ENCODE data around the gene F5.

The F5 gene

GRCh38 chr1:169513208-169513607 is 73.1 kb downstream of the F5 start:
- H3K36me3 ChIP-seq (ENCODE audit: control insufficient read depth, insufficient read depth, low read length), result no peaks in the 10 kb centered on the region
- H3K27me3 ChIP-seq (replicated peaks; ENCODE audit: control insufficient read depth, insufficient read depth, low read length), result no peaks in the 10 kb centered on the region
- DNase-seq (ENCODE audit: extremely low read depth, insufficient read length), result no peak
- TF ChIP-seq CTCF (IDR thresholded peaks at IDR 0.05; ENCODE audit: insufficient read depth, low read length, poor library complexity, severe bottlenecking), result no peak
- H3K4me3 ChIP-seq (replicated peaks; ENCODE audit: low read depth, low read length), result no peak overlapping the region

DNA sequence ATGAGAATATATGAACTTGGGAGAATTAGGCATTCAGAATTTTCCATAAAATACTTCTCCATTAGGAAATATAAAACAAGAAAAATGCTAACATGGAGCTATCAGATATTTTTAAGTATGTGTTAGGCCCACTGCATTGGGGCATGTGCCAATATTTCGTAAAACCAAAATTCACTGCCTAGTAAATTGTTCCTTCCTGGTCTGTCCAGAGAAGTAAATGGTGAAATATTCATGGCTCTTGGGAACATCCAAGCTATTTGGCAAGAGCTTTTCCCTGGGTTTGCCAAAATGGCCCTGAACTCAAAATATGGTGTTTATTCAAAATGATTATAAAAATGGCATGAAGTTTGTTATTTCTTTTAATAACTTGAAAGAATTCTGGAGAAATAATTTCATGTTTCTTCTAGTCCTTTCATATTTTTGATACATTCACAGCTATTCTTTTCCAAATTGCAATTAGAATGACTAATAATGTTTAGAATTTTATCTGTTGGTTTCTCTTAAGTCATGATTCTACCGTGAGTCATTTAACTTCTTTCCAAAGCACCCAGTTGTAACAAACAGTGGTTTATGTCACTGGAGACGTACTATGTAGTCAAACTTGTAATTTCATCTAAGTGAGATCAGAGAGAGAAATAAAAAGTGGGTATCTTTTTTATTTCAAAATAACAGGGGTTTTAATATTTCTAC is 74.8 kb downstream of the F5 start:
- no peaks in the 10 kb centered on the region for H3K36me3 ChIP-seq (ENCODE audit: control insufficient read depth, insufficient read depth, low read length)
- H3K27me3 ChIP-seq (replicated peaks; ENCODE audit: control insufficient read depth, insufficient read depth, low read length), result no peaks in the 10 kb centered on the region
- H3K4me3 ChIP-seq (replicated peaks; ENCODE audit: low read depth, low read length), result no peak overlapping the region
- DNase-seq (ENCODE audit: extremely low read depth, insufficient read length), result no peak
- no peak for TF ChIP-seq CTCF (IDR thresholded peaks at IDR 0.05; ENCODE audit: insufficient read depth, low read length, poor library complexity, severe bottlenecking)

DNA sequence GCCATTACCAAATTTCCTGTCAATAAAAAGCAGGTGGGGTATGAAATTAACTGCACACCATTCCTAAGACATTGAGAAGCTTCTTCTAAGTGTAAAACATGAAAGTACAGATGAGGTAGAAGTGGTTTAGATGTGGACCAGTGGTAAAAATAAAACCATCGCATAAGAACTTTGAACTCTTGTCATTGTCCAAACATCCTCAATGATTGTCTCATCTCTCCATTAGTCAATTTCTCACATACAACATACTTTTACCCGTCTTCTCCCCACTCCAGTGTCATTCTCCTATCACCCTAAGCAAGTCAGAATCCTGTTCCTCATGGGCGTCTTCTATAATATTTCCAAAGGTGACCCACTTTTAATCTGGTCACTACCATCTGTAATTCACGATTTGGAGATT is 76.2 kb downstream of the F5 start:
- H3K4me3 ChIP-seq (replicated peaks; ENCODE audit: low read depth, low read length), result no peak overlapping the region
- no peak for TF ChIP-seq CTCF (IDR thresholded peaks at IDR 0.05; ENCODE audit: insufficient read depth, low read length, poor library complexity, severe bottlenecking)
- H3K36me3 ChIP-seq (ENCODE audit: control insufficient read depth, insufficient read depth, low read length), result no peaks in the 10 kb centered on the region
- H3K27me3 ChIP-seq (replicated peaks; ENCODE audit: control insufficient read depth, insufficient read depth, low read length), result no peaks in the 10 kb centered on the region
- DNase-seq (ENCODE audit: extremely low read depth, insufficient read length), result no peak

DNA sequence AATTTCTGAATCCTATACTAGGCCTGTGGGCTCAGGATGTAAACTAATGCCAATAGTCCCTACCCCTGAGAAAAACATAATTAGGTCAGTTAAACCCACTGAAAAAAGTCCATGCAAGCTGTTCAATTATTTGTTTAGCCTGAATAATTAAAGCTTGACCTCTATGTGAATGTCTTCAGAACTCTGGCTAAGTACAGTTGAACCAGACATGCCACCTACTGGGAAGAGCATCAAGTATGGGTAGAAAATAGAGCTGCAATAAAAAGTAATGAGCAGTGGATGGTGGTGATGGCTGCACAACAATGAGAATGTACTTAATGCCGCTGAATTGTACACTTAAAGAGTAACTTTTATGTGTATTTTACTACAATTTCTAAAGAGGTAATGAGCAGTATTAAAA is 76.9 kb downstream of the F5 start:
- H3K36me3 ChIP-seq (ENCODE audit: control insufficient read depth, insufficient read depth, low read length), result no peaks in the 10 kb centered on the region
- TF ChIP-seq CTCF (IDR thresholded peaks at IDR 0.05; ENCODE audit: insufficient read depth, low read length, poor library complexity, severe bottlenecking), result no peak
- H3K27me3 ChIP-seq (replicated peaks; ENCODE audit: control insufficient read depth, insufficient read depth, low read length), result no peaks in the 10 kb centered on the region
- H3K4me3 ChIP-seq (replicated peaks; ENCODE audit: low read depth, low read length), result no peak overlapping the region
- no peak for DNase-seq (ENCODE audit: extremely low read depth, insufficient read length)

GRCh38 chr1:169508432-169509338 is 77.6 kb downstream of the F5 start:
- H3K4me3 ChIP-seq (replicated peaks; ENCODE audit: low read depth, low read length), result no peak overlapping the region
- TF ChIP-seq CTCF (IDR thresholded peaks at IDR 0.05; ENCODE audit: insufficient read depth, low read length, poor library complexity, severe bottlenecking), result no peak
- DNase-seq (ENCODE audit: extremely low read depth, insufficient read length), result no peak

More at GRCh38 chr1:169508432-169509338, 77.6 kb downstream of the F5 start:
- Histone ChIP-seq H3K36me3 (ENCODE audit: control insufficient read depth, insufficient read depth, low read length) (no peaks in the 10 kb centered on the region), H3K27me3 (replicated peaks; ENCODE audit: control insufficient read depth, insufficient read depth, low read length) (no peaks in the 10 kb centered on the region)
